NCI-H2029 (cell line): Measurements from ENCODE around the gene CDC42SE2.
"Not testable (repeated sequence)": the region's sequence is repeated elsewhere in the genome, so short reads cannot be mapped to it uniquely, and the experiment has no call there.

ENCODE experiments used
- DNase-seq: peaks from one replicate; lab custom pipeline; 2025; lab: John Stamatoyannopoulos, UW

CDC42SE2 gene

GRCh38 chr5:131367219-131367860 is 103.5 kb downstream of the CDC42SE2 start:
- no peak for DNase-seq

- DNase-seq, result no peak
Observed at GRCh38 chr5:131368866-131369265, 105.0 kb downstream of the CDC42SE2 start.

GRCh38 chr5:131369558-131369957 is 105.7 kb downstream of the CDC42SE2 start:
- no peak for DNase-seq

GRCh38 chr5:131371835-131372234 is 108.0 kb downstream of the CDC42SE2 start:
- no peak for DNase-seq

GRCh38 chr5:131373265-131373664 is 109.4 kb downstream of the CDC42SE2 start:
- no peak for DNase-seq

GRCh38 chr5:131375351-131375750 is 111.5 kb downstream of the CDC42SE2 start:
- no peak for DNase-seq

GRCh38 chr5:131377346-131377745 is 113.5 kb downstream of the CDC42SE2 start:
- no peak for DNase-seq

GRCh38 chr5:131377785-131378325 is 114.0 kb downstream of the CDC42SE2 start:
- no peak for DNase-seq

- DNase-seq, result no peak
Observed at GRCh38 chr5:131378721-131379541, 115.1 kb downstream of the CDC42SE2 start.

- no peak for DNase-seq
Observed at GRCh38 chr5:131379723-131380122, 115.9 kb downstream of the CDC42SE2 start.

- DNase-seq, result not testable (repeated sequence)
Observed at GRCh38 chr5:131380238-131380637, 116.4 kb downstream of the CDC42SE2 start.

GRCh38 chr5:131381021-131381420 is 117.2 kb downstream of the CDC42SE2 start:
- DNase-seq, result no peak

- DNase-seq, result no peak
Observed at GRCh38 chr5:131381777-131382176, 117.9 kb downstream of the CDC42SE2 start.

GRCh38 chr5:131382407-131383395 is 118.8 kb downstream of the CDC42SE2 start:
- peak; percentile 83 for DNase-seq

- DNase-seq, result no peak
Observed at GRCh38 chr5:131384173-131384572, 120.3 kb downstream of the CDC42SE2 start.

- DNase-seq, result no peak
Observed at GRCh38 chr5:131384616-131385214, 120.9 kb downstream of the CDC42SE2 start.

GRCh38 chr5:131386124-131386523 is 122.3 kb downstream of the CDC42SE2 start:
- no peak for DNase-seq

- DNase-seq, result peak; percentile 95
Observed at GRCh38 chr5:131386779-131387178, 122.9 kb downstream of the CDC42SE2 start.

GRCh38 chr5:131387255-131387654 is 123.4 kb downstream of the CDC42SE2 start:
- DNase-seq, result no peak

- DNase-seq, result no peak
Observed at GRCh38 chr5:131389096-131389868, 125.4 kb downstream of the CDC42SE2 start.

GRCh38 chr5:131389869-131390265 is 126.0 kb downstream of the CDC42SE2 start:
- no peak for DNase-seq
